ENCODE data around the gene MIER1.

GRCh38 chr1:67018574-67018973 lies 93.8 kb downstream of the MIER1 start:
- TF ChIP-seq POLR2A (IDR thresholded peaks at IDR 0.05) (no peak), CTCF (IDR thresholded peaks at IDR 0.05 in 4 of 5, conservative IDR thresholded peaks at IDR 0.05 in 1 of 5) (no peak)
